ENCODE results near the gene OR2L8. TPM values are rescaled to one million over a fixed set of nuclear protein-coding genes. Genes with fewer than 3 reads are reported as not detected.

OR2L8 gene
- total RNA-seq, 1 experiment from 2014 or later: not detected

- Mint-ChIP-seq H3K27ac (ENCODE audit: unreplicated experiment) (no peak overlapping the region), H3K36me3 (ENCODE audit: insufficient read depth, unreplicated experiment) (no peaks in the 10 kb centered on the region), H3K4me1 (ENCODE audit: low read depth, unreplicated experiment) (no peaks in the 10 kb centered on the region), H3K4me3 (ENCODE audit: unreplicated experiment) (no peak overlapping the region), H3K9me3 (ENCODE audit: unreplicated experiment) (peaks cover 21% of the 10 kb centered on the region), H3K27me3 (ENCODE audit: insufficient read depth, unreplicated experiment) (no peaks in the 10 kb centered on the region)
- H3K27me3 ChIP-seq (replicated peaks; ENCODE audit: control insufficient read depth, insufficient read depth, low read length): no peaks in the 10 kb centered on the region
- intact Hi-C loops (cut with micrococcal nuclease; ENCODE audit: unreplicated experiment): no loop called here
- ChIA-PET CTCF (no interaction called here), POLR2A (no interaction called here)
- TF ChIP-seq CTCF (IDR thresholded peaks at IDR 0.05; ENCODE audit: insufficient read depth in 1 of 2, low read depth in 1 of 2, low read length in 1 of 2, severe bottlenecking in 1 of 2, unreplicated experiment in 1 of 2): no peak
- no peaks in the 10 kb centered on the region for H3K4me1 ChIP-seq
- no peak overlapping the region for H3K4me3 ChIP-seq (ENCODE audit: low read depth, low read length)
- H3K36me3 ChIP-seq (ENCODE audit: control insufficient read depth, insufficient read depth, low read length): no peaks in the 10 kb centered on the region
- DNase-seq: no peak
- H3K9me3 ChIP-seq: no peaks in the 10 kb centered on the region
- no TSS peak for BruUV-seq (replicated peaks)
Measured at GRCh38 chr1:247962911-247963588, 14.4 kb downstream of the OR2L8 start.

- no peaks in the 10 kb centered on the region for H3K4me1 Mint-ChIP-seq (ENCODE audit: low read depth, unreplicated experiment)
- no peak within 1 kb of the TSS for H3K4me3 Mint-ChIP-seq (ENCODE audit: unreplicated experiment)
Measured at GRCh38 chr1:247964933-247965332, 16.3 kb downstream of the OR2L8 start, which contains the start of gene OR2AK2. OR2AK2 (plus strand) TSS chr1:247965233; CDS start chr1:247965377, 144 bp downstream.

GRCh38 chr1:247966532-247967204 is 18.0 kb downstream of the OR2L8 start:
- H3K27me3 ChIP-seq (replicated peaks; ENCODE audit: control insufficient read depth, insufficient read depth, low read length): no peaks in the 10 kb centered on the region
- no peak for TF ChIP-seq CTCF (IDR thresholded peaks at IDR 0.05; ENCODE audit: insufficient read depth in 1 of 2, low read depth in 1 of 2, low read length in 1 of 2, severe bottlenecking in 1 of 2, unreplicated experiment in 1 of 2)
- ChIA-PET CTCF (no interaction called here), POLR2A (no interaction called here)
- no peaks in the 10 kb centered on the region for H3K9me3 ChIP-seq
- H3K36me3 ChIP-seq (ENCODE audit: control insufficient read depth, insufficient read depth, low read length): no peaks in the 10 kb centered on the region
- Mint-ChIP-seq H3K9me3 (ENCODE audit: unreplicated experiment) (peaks cover 23% of the 10 kb centered on the region), H3K27me3 (ENCODE audit: insufficient read depth, unreplicated experiment) (no peaks in the 10 kb centered on the region), H3K4me1 (ENCODE audit: low read depth, unreplicated experiment) (no peaks in the 10 kb centered on the region), H3K36me3 (ENCODE audit: insufficient read depth, unreplicated experiment) (no peaks in the 10 kb centered on the region), H3K4me3 (ENCODE audit: unreplicated experiment) (no peak overlapping the region), H3K27ac (ENCODE audit: unreplicated experiment) (no peak overlapping the region)
- intact Hi-C loops (cut with micrococcal nuclease; ENCODE audit: unreplicated experiment): no loop called here
- no peak for DNase-seq
- no peaks in the 10 kb centered on the region for H3K4me1 ChIP-seq
- no peak overlapping the region for H3K4me3 ChIP-seq (ENCODE audit: low read depth, low read length)
- no TSS peak for BruUV-seq (replicated peaks)

More at GRCh38 chr1:247964933-247965332, 16.3 kb downstream of the OR2L8 start, which contains the start of gene OR2AK2:
- Histone ChIP-seq H3K4me1 (no peaks in the 10 kb centered on the region), H3K27me3 (replicated peaks; ENCODE audit: control insufficient read depth, insufficient read depth, low read length) (no peaks in the 10 kb centered on the region), H3K4me3 (ENCODE audit: low read depth, low read length) (no peak within 1 kb of the TSS), H3K36me3 (ENCODE audit: control insufficient read depth, insufficient read depth, low read length) (no peaks in the 10 kb centered on the region), H3K9me3 (no peaks in the 10 kb centered on the region)
- H3K36me3 Mint-ChIP-seq (ENCODE audit: insufficient read depth, unreplicated experiment): no peaks in the 10 kb centered on the region
- BruUV-seq (replicated peaks): no TSS peak
- H3K27ac Mint-ChIP-seq (ENCODE audit: unreplicated experiment): no peak within 1 kb of the TSS
- no peak for DNase-seq
- intact Hi-C loops (cut with micrococcal nuclease; ENCODE audit: unreplicated experiment): no loop called here
- H3K27me3 Mint-ChIP-seq (ENCODE audit: insufficient read depth, unreplicated experiment): no peaks in the 10 kb centered on the region
- TF ChIP-seq CTCF (IDR thresholded peaks at IDR 0.05; ENCODE audit: insufficient read depth in 1 of 2, low read depth in 1 of 2, low read length in 1 of 2, severe bottlenecking in 1 of 2, unreplicated experiment in 1 of 2): no peak
- ChIA-PET POLR2A (no interaction called here), CTCF (no interaction called here)
- H3K9me3 Mint-ChIP-seq (ENCODE audit: unreplicated experiment): peaks cover 21% of the 10 kb centered on the region

Measured in Caco-2 (cell line).